ENCODE data around the gene RPP21. TPM values are rescaled to one million over a fixed set of nuclear protein-coding genes. Genes with fewer than 3 reads are reported as not detected.

RPP21 gene
- total RNA-seq, 4 donors from 2014 or later = 73.3 to 177 (median 108) TPM

GRCh38 chr6:30391240-30391639 lies 46.3 kb downstream of the RPP21 start:
- no peak overlapping the region for H3K4me3 ChIP-seq (ENCODE audit: low read depth, poor library complexity, severe bottlenecking)
- WGBS, 2 donors = 65 to 71% methylated on average over 3 of the region's 3 CpGs
- DNase-seq (ENCODE audit: low spot score in 2 of 2) = no peak
- TF ChIP-seq CTCF (IDR thresholded peaks at IDR 0.05) = no peak
- TF ChIP-seq POLR2A (IDR thresholded peaks at IDR 0.05) = no peak
- intact Hi-C loops (cut with DNase I; ENCODE audit: low total_unique reads) = loop anchor here (10.0 kb wide), 1 partner anchor 156 kb away; no protein-coding TSS in a partner anchor

GRCh38 chr6:30394139-30394538 lies 49.2 kb downstream of the RPP21 start:
- intact Hi-C loops (cut with DNase I; ENCODE audit: low total_unique reads) = loop anchor here (10.0 kb wide), 1 partner anchor 159 kb away; no protein-coding TSS in a partner anchor
- TF ChIP-seq CTCF (IDR thresholded peaks at IDR 0.05) (no peak), POLR2A (IDR thresholded peaks at IDR 0.05) (no peak)
- no peak for DNase-seq (ENCODE audit: low spot score in 2 of 2)
- H3K4me3 ChIP-seq (ENCODE audit: low read depth, poor library complexity, severe bottlenecking) = no peak overlapping the region
- 25 to 36% methylated on average over 5 of the region's 5 CpGs for WGBS, 2 donors

Other genes with a start within 250 kb of the RPP21 start
- under 1 TPM in 1 of 4 donors, not detected in 3; 0.29 TPM for gene TRIM31, start 232.1 kb upstream of the RPP21 start, total RNA-seq
- not detected for gene TRIM40, start 209.0 kb upstream of the RPP21 start, total RNA-seq
- gene TRIM10, start 183.9 kb upstream of the RPP21 start, total RNA-seq = 1 to 10 TPM in 1 of 4 donors, under 1 TPM in 3; 0.13 to 1.1 (median 0.64) TPM
- 1 to 10 TPM in 3 of 4 donors, under 1 TPM in 1; 0.98 to 4.3 (median 1.1) TPM for gene TRIM15, start 181.6 kb upstream of the RPP21 start, total RNA-seq
- gene TRIM26, start 131.8 kb upstream of the RPP21 start, total RNA-seq = 10 to 100 TPM; 40.4 to 57.4 (median 50.7) TPM
- 10 to 100 TPM in 3 of 4 donors, 1 to 10 TPM in 1; 8.6 to 15.2 (median 12.6) TPM for gene TRIM39, start 18.2 kb upstream of the RPP21 start, total RNA-seq
- gene HLA-E, start 144.4 kb downstream of the RPP21 start, total RNA-seq = 100 to 1,000 TPM; 685 to 929 (median 835) TPM
- gene GNL1, start 211.3 kb downstream of the RPP21 start, total RNA-seq = 10 to 100 TPM; 30.4 to 39.6 (median 33.4) TPM
- 10 to 100 TPM in 2 of 4 donors, 1 to 10 TPM in 2; 4.5 to 14.0 (median 8.5) TPM for gene PRR3, start 212.1 kb downstream of the RPP21 start, total RNA-seq
- gene ABCF1, start 226.3 kb downstream of the RPP21 start, total RNA-seq = 10 to 100 TPM; 39.3 to 57.7 (median 47.1) TPM

Data from lower leg skin (tissue), 4 donors.